Tibial artery (tissue), 4 donors: ENCODE data around the gene GALR3.
A peak's percentile ranks its signal among the peaks of the same experiment; 100 is the strongest.

ENCODE experiments used
- DNase-seq, 2 donors: peaks; one replicate each; pipeline ENCODE4 v3.0.0-alpha.2; 2019
- H3K27ac ChIP-seq, 2 donors: fragments of 200-600 bp; sonication (generic) in 1 of 2; 1 replicate in 1 of 2; 2 replicates in 1 of 2; pipeline ENCODE4 v1.5.1; 2018 to 2019; ENCODE audit warnings: mild to moderate bottlenecking in 1 of 2
- H3K27me3 ChIP-seq, 2 donors: fragments of 200-600 bp; sonication (generic) in 1 of 2; one replicate each; pipeline versions ENCODE4 v1.5.1 to v1.6.0; 2016 to 2019
- H3K36me3 ChIP-seq, 3 donors: fragments of 200-600 bp; sonication (generic) in 2 of 3; one replicate each; pipeline ENCODE4 v1.5.1; 2016 to 2019; ENCODE audit warnings: mild to moderate bottlenecking in 2 of 3
- H3K4me1 ChIP-seq, 4 donors: fragments of 200-600 bp; sonication (generic) in 2 of 4; 1 replicate in 3 of 4; 2 replicates in 1 of 4; pipeline ENCODE4 v1.5.1; 2016 to 2019
- H3K4me3 ChIP-seq, 2 donors: fragments of 200-600 bp; sonication (generic) in 1 of 2; 1 replicate in 1 of 2; 2 replicates in 1 of 2; pipeline ENCODE4 v1.5.1; 2018 to 2019; ENCODE audit warnings: mild to moderate bottlenecking in 2 of 2
- H3K9me3 ChIP-seq, 3 donors: fragments of 200-600 bp; sonication (generic) in 1 of 3; one replicate each; pipeline ENCODE4 v1.5.1; 2016 to 2019
- intact Hi-C: fragments of 100-400 bp; cut with DNase I; formaldehyde crosslinking; loops from one replicate; pipeline ENCODE4 v1.15.0; 2023; ENCODE audit warnings: low total_unique reads
- TF ChIP-seq, protein P1 (sequence below), 2 experiments: fragments of 200-600 bp in 1 of 2; fragments of 450-650 bp in 1 of 2; IDR thresholded peaks; one replicate each; pipeline ENCODE4 v1.5.1; 2017 to 2019; ENCODE audit warnings: antibody characterized with exemption in 2 of 2, mild to moderate bottlenecking in 1 of 2, moderate library complexity in 1 of 2

The GALR3 gene

GRCh38 chr22:37827056-37827455 lies 3.9 kb downstream of the GALR3 start:
- DNase-seq = peak in 1 of 2 donors; percentile 47
- Histone ChIP-seq H3K27ac (peak overlapping the region; percentile 67 to 68), H3K4me3 (no peak overlapping the region), H3K9me3 (no peaks in the 10 kb centered on the region), H3K36me3 (peaks cover 18 to 34% (median 29%) of the 10 kb centered on the region in 3 donors), H3K27me3 (peaks cover 0 to 3% of the 10 kb centered on the region in 2 donors), H3K4me1 (peaks cover 0 to 19% (median 14%) of the 10 kb centered on the region in 4 donors)
- intact Hi-C loops = no loop called here
- TF ChIP-seq, protein P1, sequence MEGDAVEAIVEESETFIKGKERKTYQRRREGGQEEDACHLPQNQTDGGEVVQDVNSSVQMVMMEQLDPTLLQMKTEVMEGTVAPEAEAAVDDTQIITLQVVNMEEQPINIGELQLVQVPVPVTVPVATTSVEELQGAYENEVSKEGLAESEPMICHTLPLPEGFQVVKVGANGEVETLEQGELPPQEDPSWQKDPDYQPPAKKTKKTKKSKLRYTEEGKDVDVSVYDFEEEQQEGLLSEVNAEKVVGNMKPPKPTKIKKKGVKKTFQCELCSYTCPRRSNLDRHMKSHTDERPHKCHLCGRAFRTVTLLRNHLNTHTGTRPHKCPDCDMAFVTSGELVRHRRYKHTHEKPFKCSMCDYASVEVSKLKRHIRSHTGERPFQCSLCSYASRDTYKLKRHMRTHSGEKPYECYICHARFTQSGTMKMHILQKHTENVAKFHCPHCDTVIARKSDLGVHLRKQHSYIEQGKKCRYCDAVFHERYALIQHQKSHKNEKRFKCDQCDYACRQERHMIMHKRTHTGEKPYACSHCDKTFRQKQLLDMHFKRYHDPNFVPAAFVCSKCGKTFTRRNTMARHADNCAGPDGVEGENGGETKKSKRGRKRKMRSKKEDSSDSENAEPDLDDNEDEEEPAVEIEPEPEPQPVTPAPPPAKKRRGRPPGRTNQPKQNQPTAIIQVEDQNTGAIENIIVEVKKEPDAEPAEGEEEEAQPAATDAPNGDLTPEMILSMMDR (IDR thresholded peaks at IDR 0.05) = no peak

DNA sequence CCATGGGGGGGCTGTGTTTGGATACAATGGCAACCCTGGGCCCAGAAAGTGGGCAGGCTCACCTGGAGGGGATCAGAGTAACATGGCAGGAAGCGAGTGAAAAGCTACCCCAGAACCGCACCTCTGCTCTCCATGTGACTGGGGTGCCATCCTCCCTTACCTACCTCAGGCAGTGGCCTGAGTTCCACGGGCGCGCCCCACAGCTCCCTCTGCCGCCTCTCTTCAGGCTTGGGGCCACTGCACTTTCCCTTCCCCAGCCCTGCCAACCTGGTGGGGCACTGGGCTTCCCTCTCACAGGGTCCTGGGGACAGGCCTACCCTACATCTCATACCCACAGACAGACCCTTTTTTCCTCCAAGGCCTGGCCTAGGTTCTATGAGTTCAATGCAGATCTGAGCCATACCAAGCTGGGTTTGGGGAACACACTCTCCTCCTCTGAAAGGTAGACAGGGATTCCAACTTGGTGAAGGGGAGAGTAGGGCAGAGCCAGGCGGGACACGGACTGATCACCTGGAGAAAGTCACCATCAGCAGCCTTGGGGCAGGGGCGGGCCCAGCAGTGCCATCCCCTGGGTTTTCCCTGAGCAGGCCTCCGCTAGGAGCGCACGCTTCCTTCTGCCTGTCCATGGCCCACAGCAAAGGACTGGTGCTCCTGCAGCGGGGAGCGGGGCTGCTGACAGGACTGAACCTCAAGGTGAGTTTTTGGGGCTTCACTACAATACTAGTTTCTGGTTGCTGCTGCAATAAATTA lies 7.1 kb downstream of the GALR3 start:
- DNase-seq = no peak
- Histone ChIP-seq H3K4me3 (no peak overlapping the region), H3K27me3 (no peaks in the 10 kb centered on the region), H3K9me3 (no peaks in the 10 kb centered on the region), H3K4me1 (peaks cover 0 to 15% (median 10%) of the 10 kb centered on the region in 4 donors), H3K36me3 (peaks cover 36 to 61% (median 53%) of the 10 kb centered on the region in 3 donors), H3K27ac (no peak overlapping the region)
- intact Hi-C loops = no loop called here
- TF ChIP-seq, protein P1 (IDR thresholded peaks at IDR 0.05) = no peak

DNA sequence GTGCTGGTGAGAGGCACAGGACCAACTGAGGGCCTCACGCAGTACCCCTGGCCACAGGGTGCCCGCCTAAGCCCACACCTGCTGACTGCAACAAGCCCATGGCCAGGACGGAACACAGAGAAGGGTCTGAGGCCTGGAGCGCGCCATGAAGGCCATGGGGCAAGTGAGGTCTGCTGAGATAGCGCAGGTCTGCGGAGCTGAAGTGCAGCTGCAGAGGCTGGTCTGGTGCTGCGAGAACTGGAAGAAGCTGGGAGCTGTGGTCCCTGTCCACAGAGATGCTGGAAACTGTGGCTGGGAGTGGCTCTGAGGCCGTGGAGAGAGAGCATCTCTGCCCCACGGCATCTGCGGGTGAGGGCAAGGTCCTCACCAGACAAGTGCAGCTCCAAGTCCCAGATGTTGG lies 8.3 kb downstream of the GALR3 start:
- intact Hi-C loops = no loop called here
- no peaks in the 10 kb centered on the region for H3K9me3 ChIP-seq
- peaks cover 36 to 68% (median 55%) of the 10 kb centered on the region in 3 donors for H3K36me3 ChIP-seq

GRCh38 chr22:37832022-37832857 lies 9.1 kb downstream of the GALR3 start:
- no peak for DNase-seq
- Histone ChIP-seq H3K9me3 (no peaks in the 10 kb centered on the region), H3K36me3 (peaks cover 36 to 76% (median 63%) of the 10 kb centered on the region in 3 donors), H3K4me1 (peaks cover 0 to 5% (median 2%) of the 10 kb centered on the region in 4 donors), H3K27me3 (no peaks in the 10 kb centered on the region), H3K27ac (no peak overlapping the region), H3K4me3 (no peak overlapping the region)
- intact Hi-C loops = no loop called here
- TF ChIP-seq, protein P1 (IDR thresholded peaks at IDR 0.05) = no peak

More for the DNA sequence above, 8.3 kb downstream of the GALR3 start:
- no peak for DNase-seq
- H3K27me3 ChIP-seq = no peaks in the 10 kb centered on the region
- TF ChIP-seq, protein P1 (IDR thresholded peaks at IDR 0.05) = no peak
- H3K27ac ChIP-seq = no peak overlapping the region
- H3K4me1 ChIP-seq = peaks cover 0 to 12% (median 9%) of the 10 kb centered on the region in 4 donors
- no peak overlapping the region for H3K4me3 ChIP-seq

DNA sequence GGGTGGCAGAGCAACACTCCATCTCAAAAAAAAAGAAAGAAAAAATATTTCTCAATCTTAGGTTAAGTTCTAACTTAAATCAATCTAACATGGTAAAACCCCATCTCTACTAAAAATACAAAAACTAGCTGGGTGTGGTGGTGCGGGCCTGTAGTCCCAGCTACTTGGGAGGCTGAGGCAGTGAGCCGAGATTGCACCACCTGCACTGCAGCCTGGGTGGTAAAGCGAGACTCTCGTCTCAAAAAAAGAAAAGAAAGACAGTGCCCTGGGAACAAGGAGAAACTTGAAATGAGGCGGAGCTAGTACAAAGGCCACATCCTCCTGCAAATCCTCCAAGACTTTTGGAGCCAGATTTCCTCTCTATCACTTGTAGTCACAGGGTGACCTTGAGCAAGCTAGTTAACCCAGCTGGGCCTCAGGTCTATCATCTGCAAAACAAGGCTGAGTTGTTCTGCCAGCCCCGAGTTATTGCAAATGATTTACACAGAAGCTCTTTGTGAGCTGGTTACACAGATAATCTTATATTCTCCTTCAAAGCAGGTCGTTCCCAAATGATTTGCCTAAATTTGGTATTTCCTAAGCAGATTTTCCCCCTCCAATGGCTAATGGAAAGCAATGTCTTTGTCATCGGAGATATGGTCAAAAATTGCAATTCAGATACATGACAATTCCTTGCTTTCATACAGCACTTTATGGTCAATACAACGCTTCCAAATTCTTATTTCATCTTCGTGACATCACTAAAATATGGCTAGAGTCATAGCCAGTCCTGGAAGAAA lies 19.0 kb downstream of the GALR3 start:
- intact Hi-C loops = no loop called here
- peaks cover 13 to 28% (median 27%) of the 10 kb centered on the region in 3 donors for H3K36me3 ChIP-seq
- TF ChIP-seq, protein P1 (IDR thresholded peaks at IDR 0.05) = no peak
- H3K4me1 ChIP-seq = peaks cover 4 to 27% (median 15%) of the 10 kb centered on the region in 4 donors
- DNase-seq = no peak
- no peaks in the 10 kb centered on the region for H3K9me3 ChIP-seq
- no peak overlapping the region for H3K4me3 ChIP-seq
- no peak overlapping the region for H3K27ac ChIP-seq
- no peaks in the 10 kb centered on the region for H3K27me3 ChIP-seq
